A549 (cell line): ENCODE results near the gene RPS6KA2. TPM values are rescaled to one million over a fixed set of nuclear protein-coding genes. Genes with fewer than 3 reads are reported as not detected.
A peak's percentile ranks its signal among the peaks of the same experiment; 100 is the strongest.

ENCODE experiments used
- ATAC-seq, 2 experiments: fragments of 200-7000 bp in 1 of 2; fragments of >200 bp in 1 of 2; cut with Nextera tagmentation in 1 of 2; cut with Tn5 transposase in 1 of 2; 3 replicates each; pipeline versions ENCODE4 v1.8.0 to v1.9.1; 2018 to 2020; ENCODE audit warnings: mild to moderate bottlenecking in 1 of 2, moderate library complexity in 1 of 2
- CTCF ChIA-PET: fragments of 300-600 bp; sonication (Branson Sonifier 250); formaldehyde crosslinking; extraction: SDS; loops from one replicate; lab custom pipeline; 2021; ENCODE audit warnings: antibody characterized with exemption, inconsistent platforms; lab: Yijun Ruan, JAX
- POLR2A ChIA-PET: fragments of 350-600 bp; formaldehyde crosslinking; extraction: SDS; loops from one replicate; lab custom pipeline; 2021; ENCODE audit warnings: antibody characterized with exemption, inconsistent platforms; lab: Yijun Ruan, JAX
- DNase-seq, 2 experiments: peaks; one replicate each; pipeline versions ENCODE4 v3.0.0 to v3.0.0-alpha.2; 2011 to 2016; ENCODE audit warnings: low read depth in 1 of 2, low spot score in 1 of 2
- FAIRE-seq: peaks from 2 replicates; lab custom pipeline; 2011; peaks lifted over from hg19 to GRCh38; lab: Jason Lieb, UNC
- H3K27ac ChIP-seq, 2 experiments: fragments of >200 bp; sonication (Bioruptor Twin); formaldehyde crosslinking; 3 replicates each; pipeline ENCODE4 v1.5.1; 2016 to 2017
- H3K4me1 ChIP-seq: fragments of >200 bp; sonication (Bioruptor Twin); formaldehyde crosslinking; 3 replicates; pipeline ENCODE4 v1.6.1; 2016
- H3K4me2 ChIP-seq: fragments of >200 bp; sonication (Bioruptor Twin); formaldehyde crosslinking; 3 replicates; pipeline ENCODE4 v1.6.1; 2016
- H3K4me3 ChIP-seq: fragments of >200 bp; sonication (Bioruptor Twin); formaldehyde crosslinking; 3 replicates; pipeline ENCODE4 v1.5.1; 2016
- H3K9me3 ChIP-seq: fragments of >200 bp; sonication (Bioruptor Twin); formaldehyde crosslinking; 3 replicates; pipeline ENCODE4 v1.6.1; 2016
- CHD2 ChIP-seq: fragments of 150-350 bp; IDR thresholded peaks from 2 replicates; pipeline ENCODE4 v1.6.1; 2014; ENCODE audit warnings: low read length; ENCODE audit not compliant: partially characterized antibody
- CTCF ChIP-seq: fragments of >200 bp; sonication (Bioruptor Twin); formaldehyde crosslinking; IDR thresholded peaks from 3 replicates; pipeline ENCODE4 v1.5.1; 2016
- EHF ChIP-seq: fragments of 250-450 bp; sonication (Bioruptor Pico); IDR thresholded peaks from 2 replicates; pipeline ENCODE4 v1.5.0; 2020; ENCODE audit warnings: mild to moderate bottlenecking
- EHMT2 ChIP-seq: fragments of 200-600 bp; sonication (generic); IDR thresholded peaks from 2 replicates; pipeline ENCODE4 v1.6.1; 2016; ENCODE audit warnings: antibody characterized with exemption, low read depth, mild to moderate bottlenecking, moderate library complexity
- ELK1 ChIP-seq: fragments of 150-350 bp; IDR thresholded peaks from 2 replicates; pipeline ENCODE4 v1.6.1; 2014; ENCODE audit warnings: low read depth, mild to moderate bottlenecking, low read length
- ESRRA ChIP-seq: fragments of 150-350 bp; IDR thresholded peaks from 2 replicates; pipeline ENCODE4 v1.6.1; 2014; ENCODE audit warnings: mild to moderate bottlenecking, low read length, borderline replicate concordance
- FOSB ChIP-seq: fragments of 250-450 bp; sonication (Bioruptor Pico); IDR thresholded peaks from 2 replicates; pipeline ENCODE4 v1.5.0; 2020; ENCODE audit warnings: mild to moderate bottlenecking, moderate library complexity
- GATA3 ChIP-seq: IDR thresholded peaks from 2 replicates; pipeline ENCODE4 v1.6.1; 2012; ENCODE audit warnings: borderline replicate concordance
- HMGXB4 ChIP-seq: fragments of 250-450 bp; sonication (Bioruptor Pico); IDR thresholded peaks from 2 replicates; pipeline ENCODE4 v1.5.0; 2021; ENCODE audit warnings: mild to moderate bottlenecking, moderate library complexity, borderline replicate concordance
- HOXA7 ChIP-seq: fragments of 250-450 bp; sonication (Bioruptor Pico); IDR thresholded peaks from 2 replicates; pipeline ENCODE4 v1.5.0; 2020; ENCODE audit warnings: mild to moderate bottlenecking, moderate library complexity
- HOXB5 ChIP-seq: fragments of 250-450 bp; sonication (Bioruptor Pico); IDR thresholded peaks from 2 replicates; pipeline ENCODE4 v1.5.0; 2020; ENCODE audit warnings: mild to moderate bottlenecking, moderate library complexity
- JUN ChIP-seq, 2 experiments: fragments of >200 bp; sonication (Bioruptor Twin); formaldehyde crosslinking; IDR thresholded peaks; 2 replicates in 1 of 2; 3 replicates in 1 of 2; pipeline ENCODE4 v1.6.1; 2016 to 2017
- JUNB ChIP-seq: fragments of >200 bp; sonication (Bioruptor Twin); formaldehyde crosslinking; IDR thresholded peaks from 2 replicates; pipeline ENCODE4 v1.6.1; 2016
- MAFK ChIP-seq: fragments of 450-650 bp; IDR thresholded peaks from 2 replicates; pipeline ENCODE4 v1.6.1; 2014; ENCODE audit not compliant: partially characterized antibody
- MAX ChIP-seq: IDR thresholded peaks from 2 replicates; pipeline ENCODE4 v1.6.1; 2012
- NR3C1 ChIP-seq: fragments of >200 bp; sonication (Bioruptor Twin); formaldehyde crosslinking; IDR thresholded peaks from 3 replicates; pipeline ENCODE4 v1.6.1; 2017
- POLR2A ChIP-seq: IDR thresholded peaks from 2 replicates; pipeline ENCODE4 v1.6.1; 2012; ENCODE audit warnings: mild to moderate bottlenecking, low read length
- RAD21 ChIP-seq, 2 experiments: fragments of >200 bp in 1 of 2; sonication (Bioruptor Twin) in 1 of 2; formaldehyde crosslinking in 1 of 2; IDR thresholded peaks in 1 of 2; conservative IDR thresholded peaks in 1 of 2; 2 replicates in 1 of 2; 3 replicates in 1 of 2; pipeline ENCODE4 v1.6.1; 2012 to 2018; ENCODE audit warnings: inconsistent platforms in 1 of 2
- RNF2 ChIP-seq: fragments of 200-600 bp; sonication (generic); IDR thresholded peaks from 2 replicates; pipeline ENCODE4 v1.6.1; 2016; ENCODE audit warnings: low read depth, mild to moderate bottlenecking, antibody characterized with exemption, moderate library complexity, borderline replicate concordance
- ZC3H11A ChIP-seq: fragments of 450-650 bp; IDR thresholded peaks from 2 replicates; pipeline ENCODE4 v1.6.1; 2014; ENCODE audit warnings: antibody characterized with exemption, mild to moderate bottlenecking
- ZFP36 ChIP-seq: fragments of 450-650 bp; IDR thresholded peaks from 2 replicates; pipeline ENCODE4 v1.6.1; 2014; ENCODE audit warnings: borderline replicate concordance; ENCODE audit not compliant: partially characterized antibody
- ZSCAN20 ChIP-seq: fragments of 250-450 bp; sonication (Bioruptor Pico); IDR thresholded peaks from 2 replicates; pipeline ENCODE4 v1.8.0; 2022; ENCODE audit warnings: mild to moderate bottlenecking, moderate library complexity
- WGBS: methylation state at CpG from one replicate; pipeline ENCODE4 v1.1.6; 2017; ENCODE audit errors: missing lambda C conversion rate; 5-methylcytosine and 5-hydroxymethylcytosine counted together
- polyA plus RNA-seq, 4 experiments: library from polyadenylated mRNA; depleted of rRNA in 3 of 4; stranded (reverse); fragments of >200 nt; fragmentation: RNase III in 1 of 4; extraction: RNeasy Plus Mini Kit Qiagen cat#74134 plus additional on column Dnase treatment in 1 of 4; gene quantifications; 2 replicates in 3 of 4; 3 replicates in 1 of 4; pipeline ENCODE4 v1.2.3, GENCODE V29; 2011 to 2017

The RPS6KA2 gene
- polyA plus RNA-seq, 2 of the 4 experiments (the other 2 are of a cell fraction) = 0.19 TPM; not detected in 1

GRCh38 chr6:166459272-166459671 is 167.8 kb downstream of the RPS6KA2 start:
- Histone ChIP-seq H3K27ac (no peak overlapping the region), H3K9me3 (no peaks in the 10 kb centered on the region), H3K4me3 (no peak overlapping the region), H3K4me2 (no peak overlapping the region), H3K4me1 (no peaks in the 10 kb centered on the region)
- ChIA-PET CTCF (no interaction called here), POLR2A (no interaction called here)
- TF ChIP-seq POLR2A (no peak), HMGXB4 (CRISPR knock-in tag) (no peak), CHD2 (no peak), ESRRA (no peak), ZFP36 (no peak)
- FAIRE-seq (no peak), DNase-seq (no peak), ATAC-seq (no peak)
- 73% methylated on average over 8 of the region's 8 CpGs for WGBS

- no peaks in the 10 kb centered on the region for H3K9me3 ChIP-seq
- 0 out of 6 replicates have a peak, but pooled peaks of 1 of the 2 experiments have one; percentile 36 for ATAC-seq
- DNase-seq = peak in 1 of 2 experiments; percentile 9
- no peaks in the 10 kb centered on the region for H3K4me1 ChIP-seq
- ChIA-PET CTCF (interaction anchor here (0.9 to 1.3 kb wide), 3 partner anchors 8 to 21 kb away, joined by 3 to 4 read pairs (median 3); no protein-coding TSS in a partner anchor), POLR2A (no interaction called here)
- 49% methylated on average over 6 of the region's 6 CpGs for WGBS
- H3K4me2 ChIP-seq = no peak overlapping the region
- FAIRE-seq = no peak
- no peak overlapping the region for H3K4me3 ChIP-seq
- H3K27ac ChIP-seq = no peak overlapping the region
- TF ChIP-seq EHF (CRISPR knock-in tag) (no peak), RAD21 (conservative IDR thresholded peaks at IDR 0.05 in 1 of 2, IDR thresholded peaks at IDR 0.05 in 1 of 2) (peak in 1 of 2 experiments; percentile 17; a peak in 1 of 5 replicates), ZC3H11A (no peak)
Observed at GRCh38 chr6:166456395-166457156, 170.5 kb downstream of the RPS6KA2 start.

- FAIRE-seq (no peak), DNase-seq (no peak), ATAC-seq (no peak)
- Histone ChIP-seq H3K27ac (no peak overlapping the region), H3K9me3 (no peaks in the 10 kb centered on the region), H3K4me3 (no peak overlapping the region), H3K4me2 (no peak overlapping the region), H3K4me1 (no peaks in the 10 kb centered on the region)
- 65% methylated on average over 25 of the region's 25 CpGs for WGBS
- ChIA-PET CTCF (interaction anchor here (0.5 to 1.2 kb wide), 2 partner anchors 11 to 548 kb away, joined by 3 read pairs; no protein-coding TSS in a partner anchor), POLR2A (no interaction called here)
- no peak for TF ChIP-seq HOXB5 (CRISPR knock-in tag)
- no peak for TF ChIP-seq JUN (IDR thresholded peaks at IDR 0.05)
- TF ChIP-seq EHMT2 = no peak
- no peak for TF ChIP-seq ELK1
- TF ChIP-seq CTCF = no peak
- TF ChIP-seq MAX = no peak
- no peak for TF ChIP-seq RNF2
- no peak for TF ChIP-seq GATA3
- no peak for TF ChIP-seq ZSCAN20 (CRISPR knock-in tag)
- TF ChIP-seq RAD21 (conservative IDR thresholded peaks at IDR 0.05 in 1 of 2, IDR thresholded peaks at IDR 0.05 in 1 of 2) = no peak
- no peak for TF ChIP-seq HOXA7
- no peak for TF ChIP-seq FOSB (CRISPR knock-in tag)
- no peak for TF ChIP-seq NR3C1
- no peak for TF ChIP-seq MAFK
- no peak for TF ChIP-seq JUNB
- no peak for TF ChIP-seq ZFP36
Observed at GRCh38 chr6:166454692-166455515, 172.1 kb downstream of the RPS6KA2 start.
